H1 (cell line): ENCODE measurements around the gene PLBD2. TPM values are rescaled to one million over a fixed set of nuclear protein-coding genes. Genes with fewer than 3 reads are reported as not detected.

Source experiments
- CTCF ChIA-PET: fragments of 300-600 bp; sonication (Branson Sonifier 250); formaldehyde crosslinking; loops from one replicate; lab custom pipeline; 2021; ENCODE audit not compliant: partially characterized antibody; lab: Charles Lee
- POLR2A ChIA-PET: fragments of 300-600 bp; sonication (Branson Sonifier 250); formaldehyde crosslinking; loops from one replicate; lab custom pipeline; 2021; ENCODE audit warnings: inconsistent platforms; ENCODE audit not compliant: partially characterized antibody; lab: Charles Lee
- DNase-seq, 2 experiments: peaks; one replicate each; pipeline versions ENCODE4 v3.0.0 to v3.0.0-alpha.2; 2010 to 2022; ENCODE audit warnings: low spot score in 2 of 2, low read depth in 1 of 2, mixed read lengths in 1 of 2
- FAIRE-seq: peaks from 2 replicates; lab custom pipeline; 2011; peaks lifted over from hg19 to GRCh38; lab: Jason Lieb, UNC
- H2AFZ ChIP-seq: 2 replicates; pipeline ENCODE4 v1.8.1; 2012; ENCODE audit warnings: low read length, inconsistent platforms
- H2AK5ac ChIP-seq: 2 replicates; pipeline ENCODE4 v1.6.1; 2013; ENCODE audit warnings: low read depth, low read length
- H2BK120ac ChIP-seq: replicated peaks from 2 replicates; pipeline ENCODE3; 2013; ENCODE audit warnings: low read depth, low read length, inconsistent platforms
- H2BK12ac ChIP-seq: 2 replicates; pipeline ENCODE4 v1.6.1; 2013; ENCODE audit warnings: low read depth, low read length
- H2BK15ac ChIP-seq: 2 replicates; pipeline ENCODE4 v1.6.1; 2013; ENCODE audit warnings: low read length
- H2BK20ac ChIP-seq: 2 replicates; pipeline ENCODE4 v1.6.1; 2013; ENCODE audit warnings: low read length
- H2BK5ac ChIP-seq: 2 replicates; pipeline ENCODE4 v1.6.1; 2013; ENCODE audit warnings: low read depth, low read length
- H3K14ac ChIP-seq: 2 replicates; pipeline ENCODE4 v1.6.1; 2013; ENCODE audit warnings: inconsistent platforms; ENCODE audit not compliant: insufficient read length
- H3K18ac ChIP-seq: 2 replicates; pipeline ENCODE4 v1.6.1; 2013; ENCODE audit warnings: low read length; ENCODE audit errors: extremely low read depth
- H3K23ac ChIP-seq: 2 replicates; pipeline ENCODE4 v1.6.1; 2013; ENCODE audit warnings: inconsistent platforms; ENCODE audit not compliant: insufficient read length
- H3K23me2 ChIP-seq: 2 replicates; pipeline ENCODE4 v1.6.1; 2013; ENCODE audit warnings: low read depth, low read length
- H3K27ac ChIP-seq: 2 replicates; pipeline ENCODE4 v1.6.1; 2011; ENCODE audit warnings: low read depth, low read length, inconsistent platforms
- H3K27me3 ChIP-seq, 4 experiments: replicated peaks in 1 of 4; 1 replicate in 1 of 4; 2 replicates in 3 of 4; pipeline versions ENCODE4 v1.6.1 to v1.8.1; 2011 to 2013; ENCODE audit warnings: low read length in 3 of 4, mild to moderate bottlenecking in 3 of 4, inconsistent platforms in 2 of 4, mixed read lengths in 2 of 4, moderate library complexity in 1 of 4; ENCODE audit not compliant: control insufficient read depth in 3 of 4, insufficient read depth in 3 of 4; ENCODE audit errors: extremely low read depth in 1 of 4
- H3K36me3 ChIP-seq, 4 experiments: 2 replicates each; pipeline versions ENCODE4 v1.6.1 to v1.8.1; 2011 to 2013; ENCODE audit warnings: mild to moderate bottlenecking in 4 of 4, low read length in 3 of 4, moderate library complexity in 2 of 4, control low read depth in 1 of 4, inconsistent platforms in 1 of 4; ENCODE audit not compliant: insufficient read depth in 4 of 4, control insufficient read depth in 2 of 4
- H3K4ac ChIP-seq: replicated peaks from 2 replicates; pipeline ENCODE3; 2013; ENCODE audit warnings: low read length, low read depth, mixed read lengths, inconsistent platforms; ENCODE audit not compliant: insufficient read length
- H3K4me1 ChIP-seq, 4 experiments: replicated peaks in 1 of 4; 1 replicate in 1 of 4; 2 replicates in 3 of 4; pipeline versions ENCODE4 v1.6.1 to v1.8.1; 2011 to 2013; ENCODE audit warnings: low read length in 3 of 4, inconsistent platforms in 2 of 4, mixed read lengths in 1 of 4; ENCODE audit not compliant: insufficient read depth in 4 of 4, control insufficient read depth in 3 of 4
- H3K4me2 ChIP-seq, 2 experiments: 2 replicates each; pipeline versions ENCODE4 v1.6.1 to v1.8.1; 2011 to 2013; ENCODE audit warnings: low read depth in 2 of 2, low read length in 2 of 2, control low read depth in 1 of 2, inconsistent platforms in 1 of 2, mild to moderate bottlenecking in 1 of 2; ENCODE audit not compliant: insufficient read depth in 1 of 2
- H3K4me3 ChIP-seq, 4 experiments: fragments of 200-600, 300-600 bp in 1 of 4; sonication (generic), shearing (Covaris generic), sonication (Bioruptor Twin) in 1 of 4; 2 replicates each; pipeline versions ENCODE4 v1.5.1 to v1.8.1; 2011 to 2016; ENCODE audit warnings: low read length in 4 of 4, low read depth in 3 of 4, control low read depth in 2 of 4, inconsistent platforms in 2 of 4, mild to moderate bottlenecking in 2 of 4, mixed read lengths in 1 of 4, moderate library complexity in 1 of 4; ENCODE audit not compliant: insufficient read depth in 2 of 4; ENCODE audit errors: extremely low read depth in 1 of 4
- H3K56ac ChIP-seq: replicated peaks from 2 replicates; pipeline ENCODE3; 2013; ENCODE audit warnings: low read depth, mild to moderate bottlenecking, mixed read lengths, low read length, inconsistent platforms; ENCODE audit not compliant: insufficient read length
- H3K79me1 ChIP-seq: 2 replicates; pipeline ENCODE4 v1.6.1; 2013; ENCODE audit warnings: low read depth, low read length, control low read depth
- H3K79me2 ChIP-seq, 2 experiments: 2 replicates each; pipeline versions ENCODE4 v1.6.1 to v1.8.1; 2012 to 2013; ENCODE audit warnings: low read length in 2 of 2, mild to moderate bottlenecking in 2 of 2, inconsistent platforms in 1 of 2; ENCODE audit not compliant: insufficient read depth in 2 of 2, control insufficient read depth in 1 of 2
- H3K9ac ChIP-seq, 4 experiments: replicated peaks in 1 of 4; 1 replicate in 1 of 4; 2 replicates in 3 of 4; pipeline versions ENCODE4 v1.6.1 to v1.8.1; 2011 to 2013; ENCODE audit warnings: low read depth in 3 of 4, low read length in 3 of 4, control low read depth in 2 of 4, mild to moderate bottlenecking in 2 of 4, moderate library complexity in 2 of 4, inconsistent platforms in 1 of 4; ENCODE audit errors: extremely low read depth in 1 of 4
- H3K9me3 ChIP-seq, 2 experiments: 2 replicates each; pipeline versions ENCODE4 v1.6.1 to v1.8.1; 2012 to 2013; ENCODE audit warnings: mild to moderate bottlenecking in 2 of 2, moderate library complexity in 2 of 2, control low read depth in 1 of 2, inconsistent platforms in 1 of 2, low read depth in 1 of 2, low read length in 1 of 2, mixed read lengths in 1 of 2; ENCODE audit not compliant: insufficient read depth in 2 of 2
- H4K20me1 ChIP-seq, 2 experiments: replicated peaks in 1 of 2; 2 replicates each; pipeline versions ENCODE3 to v1.8.1; 2011 to 2013; ENCODE audit warnings: inconsistent platforms in 2 of 2, low read length in 2 of 2, mild to moderate bottlenecking in 1 of 2; ENCODE audit not compliant: insufficient read depth in 2 of 2, control insufficient read depth in 1 of 2
- H4K5ac ChIP-seq: 2 replicates; pipeline ENCODE4 v1.6.1; 2013; ENCODE audit warnings: low read length, low read depth, mixed read lengths, inconsistent platforms; ENCODE audit not compliant: insufficient read length
- H4K8ac ChIP-seq: 2 replicates; pipeline ENCODE4 v1.8.0; 2013; ENCODE audit warnings: mild to moderate bottlenecking, moderate library complexity, low read length, inconsistent platforms; ENCODE audit not compliant: insufficient read depth; ENCODE audit errors: extremely low read depth
- H4K91ac ChIP-seq: replicated peaks from 2 replicates; pipeline ENCODE3; 2013; ENCODE audit warnings: low read length, mixed read lengths, inconsistent platforms; ENCODE audit not compliant: insufficient read length
- CBX5 ChIP-seq: fragments of 300-800, 300-1000 bp; sonication (generic); IDR thresholded peaks from 2 replicates; pipeline ENCODE4 v1.7.1; 2016; ENCODE audit warnings: antibody characterized with exemption, low read length, low read depth
- CTCF ChIP-seq, 3 experiments: IDR thresholded peaks; 1 replicate in 2 of 3; 2 replicates in 1 of 3; pipeline versions ENCODE4 v1.5.1 to v1.6.1; 2011; ENCODE audit warnings: low read length in 3 of 3, mild to moderate bottlenecking in 3 of 3, inconsistent platforms in 2 of 3, low read depth in 1 of 3, moderate library complexity in 1 of 3; ENCODE audit not compliant: insufficient read depth in 1 of 3; ENCODE audit errors: control extremely low read depth in 1 of 3
- E2F6 ChIP-seq: IDR thresholded peaks from 2 replicates; pipeline ENCODE4 v1.6.1; 2012; ENCODE audit warnings: inconsistent platforms
- JUN ChIP-seq: IDR thresholded peaks from 2 replicates; pipeline ENCODE4 v1.6.1; 2011; ENCODE audit warnings: low read depth, mild to moderate bottlenecking, improper control_type of control experiment, low read length
- KDM4A ChIP-seq: IDR thresholded peaks from one replicate; pipeline ENCODE4 v1.7.1; 2012; ENCODE audit warnings: low read depth, mild to moderate bottlenecking, moderate library complexity, low read length, inconsistent platforms; ENCODE audit not compliant: severe bottlenecking
- POU5F1 ChIP-seq: IDR thresholded peaks from 2 replicates; pipeline ENCODE4 v1.6.1; 2011; ENCODE audit warnings: low read depth, mild to moderate bottlenecking, low read length, moderate library complexity
- SIN3A ChIP-seq, 2 experiments: IDR thresholded peaks in 1 of 2; conservative IDR thresholded peaks in 1 of 2; 2 replicates each; pipeline ENCODE4 v1.6.1; 2011 to 2012; ENCODE audit warnings: low read length in 2 of 2, improper control_type of control experiment in 1 of 2, low read depth in 1 of 2, mild to moderate bottlenecking in 1 of 2
- SUZ12 ChIP-seq: fragments of 200-600 bp; sonication (generic); IDR thresholded peaks from 2 replicates; pipeline ENCODE4 v1.6.1; 2012; ENCODE audit warnings: mild to moderate bottlenecking, inconsistent platforms, low read length, moderate library complexity, mixed read lengths
- TCF12 ChIP-seq: IDR thresholded peaks from 2 replicates; pipeline ENCODE4 v1.6.1; 2011; ENCODE audit warnings: low read depth, mild to moderate bottlenecking, low read length
- WGBS, 2 experiments: shearing (Covaris generic) in 1 of 2; methylation state at CpG; one replicate each; pipeline versions ENCODE4 v1.1.6 to v1.1.7; 2013 to 2015; ENCODE audit warnings: low lambda C conversion rate in 2 of 2, mixed read lengths in 2 of 2, inconsistent platforms in 1 of 2, low coverage in 1 of 2, missing lambda C conversion rate in 1 of 2; ENCODE audit not compliant: insufficient replicate concordance in 2 of 2, insufficient coverage in 1 of 2, insufficient read length in 1 of 2; ENCODE audit errors: extremely low coverage in 1 of 2, missing lambda C conversion rate in 1 of 2; 5-methylcytosine and 5-hydroxymethylcytosine counted together
- polyA plus RNA-seq, 7 experiments: library from polyadenylated mRNA; depleted of rRNA in 3 of 7; stranded (reverse) in 5 of 7; unstranded in 2 of 7; fragments of >200 nt in 5 of 7; fragments of 200-250 nt in 2 of 7; gene quantifications; 1 replicate in 5 of 7; 2 replicates in 1 of 7; 4 replicates in 1 of 7; pipeline versions ENCODE4 v1.2.1 to v1.2.3, GENCODE V29; 2011 to 2013; ENCODE audit warnings: missing spikeins in 2 of 7, mixed read lengths in 2 of 7
- total RNA-seq: library from RNA; stranded (reverse); fragmentation: NEBNext Ultra II Directional; extraction: Animal tissue kit (Norgen Biotek cat#: 25700); gene quantifications from 2 replicates; pipeline ENCODE4 v1.2.1, GENCODE V29; 2021

Gene PLBD2
- total and polyA plus RNA-seq, 2 of the 8 experiments (the other 6 are each of a cell fraction or from before 2014, with no cell fraction given): 16.8 to 33.5 TPM

GRCh38 chr12:113373440-113373839, 15.1 kb downstream of the PLBD2 start:
- no peak for FAIRE-seq
- no peak overlapping the region for H4K91ac ChIP-seq
- TF ChIP-seq KDM4A (no peak), CBX5 (no peak), SUZ12 (no peak), POU5F1 (no peak), TCF12 (no peak), JUN (no peak), SIN3A (conservative IDR thresholded peaks at IDR 0.05 in 1 of 2, IDR thresholded peaks at IDR 0.05 in 1 of 2; ENCODE audit: low read depth in 1 of 2, low read length in 2 of 2) (no peak), E2F6 (no peak), CTCF (IDR thresholded peaks at IDR 0.05; ENCODE audit: control extremely low read depth in 1 of 3, insufficient read depth in 1 of 3, low read depth in 1 of 3, low read length in 3 of 3) (no peak)
- peaks cover 0 to 7% (median 0%) of the 10 kb centered on the region in 4 experiments; a peak in 5 of 8 replicates for H3K36me3 ChIP-seq
- peak overlapping the region; percentile 92 for H3K56ac ChIP-seq
- no peaks in the 10 kb centered on the region for H3K27me3 ChIP-seq
- peaks cover 5% of the 10 kb centered on the region; the same call in 1 of the 2 replicates for H3K23me2 ChIP-seq
- H3K4me1 ChIP-seq: no peaks in the 10 kb centered on the region
- H3K27ac ChIP-seq: no peak overlapping the region
- peaks cover 4% of the 10 kb centered on the region; the same call in 1 of the 2 replicates for H3K79me1 ChIP-seq
- H2BK15ac ChIP-seq: no peak overlapping the region
- 80 to 100% methylated on average over 2 to 3 of the region's 3 CpGs for WGBS, 2 experiments
- H3K4ac ChIP-seq: no peak overlapping the region
- H3K23ac ChIP-seq: no peak overlapping the region
- no peak overlapping the region for H3K14ac ChIP-seq
- no peak overlapping the region for H3K9ac ChIP-seq
- H2BK12ac ChIP-seq: no peak overlapping the region
- H3K4me3 ChIP-seq: no peak overlapping the region
- no peak overlapping the region for H2BK20ac ChIP-seq
- H4K5ac ChIP-seq: no peak overlapping the region
- no peak overlapping the region for H4K8ac ChIP-seq
- H2AK5ac ChIP-seq: no peak overlapping the region
- H3K4me2 ChIP-seq: no peak overlapping the region
- POLR2A ChIA-PET: no interaction called here
- no peak for DNase-seq
- no peak overlapping the region for H2AFZ ChIP-seq
- H3K18ac ChIP-seq: no peak overlapping the region
- no peak overlapping the region for H2BK5ac ChIP-seq
- no peak overlapping the region for H2BK120ac ChIP-seq
- H3K9me3 ChIP-seq: no peaks in the 10 kb centered on the region
- H3K79me2 ChIP-seq: no peaks in the 10 kb centered on the region
- H4K20me1 ChIP-seq: peaks cover 2 to 7% of the 10 kb centered on the region in 2 experiments
- CTCF ChIA-PET: no interaction called here
